ENCODE data around the gene ICOSLG. TPM values are rescaled to one million over a fixed set of nuclear protein-coding genes. Genes with fewer than 3 reads are reported as not detected.

Gene ICOSLG
- total RNA-seq, 1 donor from 2014 or later, result 1.2 TPM

DNA sequence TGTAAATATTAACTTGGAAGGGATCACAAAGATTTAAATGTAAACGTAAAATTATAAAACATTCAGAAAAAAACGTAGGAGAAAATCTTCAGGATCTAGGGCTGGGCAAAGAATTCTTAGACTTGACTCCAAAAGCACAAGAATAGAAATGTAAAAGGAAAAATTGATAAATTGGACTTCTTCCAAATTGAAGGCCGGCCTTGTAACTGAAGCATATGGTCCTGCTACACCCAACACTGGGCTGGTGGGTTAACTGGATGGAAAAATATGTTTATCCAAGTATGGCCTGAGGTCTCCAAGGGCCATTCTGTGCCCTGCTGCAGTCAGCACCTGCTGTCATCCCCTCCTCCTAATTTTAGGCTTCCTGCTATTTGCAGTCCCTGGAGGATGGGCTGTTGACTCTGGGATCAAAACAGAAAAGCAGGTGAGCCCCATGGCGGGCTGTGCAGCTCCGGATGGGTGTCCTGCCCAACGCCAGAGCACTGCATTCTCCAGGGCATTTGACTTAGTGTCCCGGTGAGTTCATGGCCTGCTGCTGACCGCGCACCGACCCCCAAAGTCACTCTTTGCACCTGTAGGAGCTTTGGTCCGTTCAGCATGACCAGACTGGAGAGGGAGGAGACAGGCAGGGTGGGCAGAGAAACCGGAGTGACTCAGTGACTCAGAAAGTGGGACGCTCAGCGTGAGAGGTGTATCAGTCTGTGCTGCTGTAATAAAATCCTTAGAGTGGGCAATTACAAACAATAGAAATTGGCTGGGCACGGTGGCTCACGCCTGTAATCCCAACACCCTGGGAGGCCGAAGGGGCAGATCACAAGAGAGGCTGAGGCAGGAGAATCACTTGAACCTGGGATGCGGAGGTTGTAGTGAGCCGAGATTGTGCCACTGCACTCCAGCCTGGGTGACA is 38.9 kb upstream of the ICOSLG start:
- DNase-seq (ENCODE audit: low spot score), result no peak
- Mint-ChIP-seq H3K4me3 (ENCODE audit: unreplicated experiment) (no peak overlapping the region), H3K9me3 (ENCODE audit: unreplicated experiment) (no peaks in the 10 kb centered on the region), H3K36me3 (ENCODE audit: low read depth, unreplicated experiment) (no peaks in the 10 kb centered on the region), H3K27ac (ENCODE audit: unreplicated experiment) (no peak overlapping the region), H3K4me1 (ENCODE audit: unreplicated experiment) (no peaks in the 10 kb centered on the region), H3K27me3 (ENCODE audit: unreplicated experiment) (peaks cover 4% of the 10 kb centered on the region)
- TF ChIP-seq, protein P1, sequence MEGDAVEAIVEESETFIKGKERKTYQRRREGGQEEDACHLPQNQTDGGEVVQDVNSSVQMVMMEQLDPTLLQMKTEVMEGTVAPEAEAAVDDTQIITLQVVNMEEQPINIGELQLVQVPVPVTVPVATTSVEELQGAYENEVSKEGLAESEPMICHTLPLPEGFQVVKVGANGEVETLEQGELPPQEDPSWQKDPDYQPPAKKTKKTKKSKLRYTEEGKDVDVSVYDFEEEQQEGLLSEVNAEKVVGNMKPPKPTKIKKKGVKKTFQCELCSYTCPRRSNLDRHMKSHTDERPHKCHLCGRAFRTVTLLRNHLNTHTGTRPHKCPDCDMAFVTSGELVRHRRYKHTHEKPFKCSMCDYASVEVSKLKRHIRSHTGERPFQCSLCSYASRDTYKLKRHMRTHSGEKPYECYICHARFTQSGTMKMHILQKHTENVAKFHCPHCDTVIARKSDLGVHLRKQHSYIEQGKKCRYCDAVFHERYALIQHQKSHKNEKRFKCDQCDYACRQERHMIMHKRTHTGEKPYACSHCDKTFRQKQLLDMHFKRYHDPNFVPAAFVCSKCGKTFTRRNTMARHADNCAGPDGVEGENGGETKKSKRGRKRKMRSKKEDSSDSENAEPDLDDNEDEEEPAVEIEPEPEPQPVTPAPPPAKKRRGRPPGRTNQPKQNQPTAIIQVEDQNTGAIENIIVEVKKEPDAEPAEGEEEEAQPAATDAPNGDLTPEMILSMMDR (IDR thresholded peaks at IDR 0.05; ENCODE audit: unreplicated experiment), result no peak

DNA sequence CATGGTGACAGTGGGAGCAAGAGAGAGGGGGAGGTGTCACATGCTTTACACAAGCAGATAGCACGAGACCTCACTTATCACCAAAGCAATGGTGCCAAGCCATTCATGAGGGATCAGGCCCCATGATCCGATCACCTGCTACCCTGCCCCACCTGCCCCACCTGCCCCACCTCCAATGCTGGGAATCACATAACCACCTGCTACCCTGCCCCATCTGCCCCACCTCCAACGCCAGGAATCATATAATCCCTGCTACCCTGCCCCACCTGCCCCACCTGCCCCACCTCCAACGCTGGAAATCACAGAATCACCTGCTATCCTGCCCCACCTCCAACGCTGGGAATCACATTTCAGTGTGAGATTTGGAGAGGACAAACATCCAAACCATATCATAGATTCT is 34.3 kb upstream of the ICOSLG start:
- Mint-ChIP-seq H3K4me3 (ENCODE audit: unreplicated experiment) (no peak overlapping the region), H3K4me1 (ENCODE audit: unreplicated experiment) (no peaks in the 10 kb centered on the region), H3K27me3 (ENCODE audit: unreplicated experiment) (peaks cover 2% of the 10 kb centered on the region), H3K9me3 (ENCODE audit: unreplicated experiment) (no peaks in the 10 kb centered on the region), H3K36me3 (ENCODE audit: low read depth, unreplicated experiment) (no peaks in the 10 kb centered on the region), H3K27ac (ENCODE audit: unreplicated experiment) (no peak overlapping the region)
- TF ChIP-seq, protein P1 (IDR thresholded peaks at IDR 0.05; ENCODE audit: unreplicated experiment), result no peak
- DNase-seq (ENCODE audit: low spot score), result no peak

- no peaks in the 10 kb centered on the region for H3K4me1 Mint-ChIP-seq (ENCODE audit: unreplicated experiment)
- H3K27ac Mint-ChIP-seq (ENCODE audit: unreplicated experiment), result no peak overlapping the region
- no peaks in the 10 kb centered on the region for H3K27me3 Mint-ChIP-seq (ENCODE audit: unreplicated experiment)
- DNase-seq (ENCODE audit: low spot score), result no peak
- TF ChIP-seq, protein P1 (IDR thresholded peaks at IDR 0.05; ENCODE audit: unreplicated experiment), result no peak
- no peaks in the 10 kb centered on the region for H3K9me3 Mint-ChIP-seq (ENCODE audit: unreplicated experiment)
- no peak overlapping the region for H3K4me3 Mint-ChIP-seq (ENCODE audit: unreplicated experiment)
- H3K36me3 Mint-ChIP-seq (ENCODE audit: low read depth, unreplicated experiment), result no peaks in the 10 kb centered on the region
Measured at GRCh38 chr21:44273046-44273445, 32.3 kb upstream of the ICOSLG start.

GRCh38 chr21:44272284-44272858 is 31.6 kb upstream of the ICOSLG start:
- no peaks in the 10 kb centered on the region for H3K4me1 Mint-ChIP-seq (ENCODE audit: unreplicated experiment)
- no peak overlapping the region for H3K27ac Mint-ChIP-seq (ENCODE audit: unreplicated experiment)
- no peaks in the 10 kb centered on the region for H3K36me3 Mint-ChIP-seq (ENCODE audit: low read depth, unreplicated experiment)
- no peak for DNase-seq (ENCODE audit: low spot score)
- no peaks in the 10 kb centered on the region for H3K27me3 Mint-ChIP-seq (ENCODE audit: unreplicated experiment)
- no peak overlapping the region for H3K4me3 Mint-ChIP-seq (ENCODE audit: unreplicated experiment)
- H3K9me3 Mint-ChIP-seq (ENCODE audit: unreplicated experiment), result no peaks in the 10 kb centered on the region
- TF ChIP-seq, protein P1 (IDR thresholded peaks at IDR 0.05; ENCODE audit: unreplicated experiment), result no peak
